Measurements from ENCODE around the gene SUSD5.

SUSD5 gene

GRCh38 chr3:33218446-33219174, at the start of gene SUSD5:
TSS of gene SUSD5 (minus strand) at chr3:33218810. CDS start at chr3:33218797, 13 bp downstream.
- DNase-seq, result no peak

- DNase-seq, result no peak
These were observed 41.5 kb upstream of the SUSD5 start for GRCh38 chr3:33260104-33260503.

- no peak for DNase-seq
These were observed 37.6 kb upstream of the SUSD5 start for GRCh38 chr3:33256249-33256648.

- DNase-seq, result no peak
These were observed 32.1 kb upstream of the SUSD5 start for GRCh38 chr3:33250712-33251111.

GRCh38 chr3:33246786-33247185, 28.2 kb upstream of the SUSD5 start:
- DNase-seq, result no peak

- DNase-seq, result no peak
These were observed 21.7 kb upstream of the SUSD5 start for GRCh38 chr3:33240261-33240660.

GRCh38 chr3:33238923-33239322, 20.3 kb upstream of the SUSD5 start:
- no peak for DNase-seq

- DNase-seq, result no peak
These were observed 18.8 kb upstream of the SUSD5 start for GRCh38 chr3:33237439-33237838.

- DNase-seq, result no peak
These were observed 17.4 kb upstream of the SUSD5 start for GRCh38 chr3:33236005-33236404.

- DNase-seq, result no peak
These were observed 15.3 kb upstream of the SUSD5 start for GRCh38 chr3:33233884-33234283.

GRCh38 chr3:33231756-33232465, 13.3 kb upstream of the SUSD5 start:
- DNase-seq, result no peak

GRCh38 chr3:33229947-33230346, 11.3 kb upstream of the SUSD5 start:
- no peak for DNase-seq

- no peak for DNase-seq
These were observed 10.5 kb upstream of the SUSD5 start for GRCh38 chr3:33229066-33229465.

- no peak for DNase-seq
These were observed 2.6 kb upstream of the SUSD5 start for GRCh38 chr3:33221241-33221640.

GRCh38 chr3:33219175-33219487, 521 bp upstream of the SUSD5 start:
- DNase-seq, result no peak

- no peak for DNase-seq
These were observed 654 bp downstream of the SUSD5 start for GRCh38 chr3:33217866-33218445.

GRCh38 chr3:33215739-33216138, 2.9 kb downstream of the SUSD5 start:
- DNase-seq, result no peak

- DNase-seq, result no peak
These were observed 6.2 kb downstream of the SUSD5 start for GRCh38 chr3:33212406-33212805.

- DNase-seq, result no peak
These were observed 7.2 kb downstream of the SUSD5 start for GRCh38 chr3:33211444-33211843.

- no peak for DNase-seq
These were observed 9.3 kb downstream of the SUSD5 start for GRCh38 chr3:33209357-33209756.

GRCh38 chr3:33202711-33203457, 15.7 kb downstream of the SUSD5 start:
- no peak for DNase-seq

- DNase-seq, result no peak
These were observed 17.4 kb downstream of the SUSD5 start for GRCh38 chr3:33201195-33201594.

- no peak for DNase-seq
These were observed 22.1 kb downstream of the SUSD5 start for GRCh38 chr3:33196538-33196937.

- DNase-seq, result no peak
These were observed 24.3 kb downstream of the SUSD5 start for GRCh38 chr3:33194303-33194702.
